GM12872 (cell line): Measurements from ENCODE around the gene NOC2L.

ENCODE experiments used
- CTCF ChIP-seq: IDR thresholded peaks from 3 replicates; pipeline ENCODE4 v1.5.1; 2011; ENCODE audit warnings: low read depth, mild to moderate bottlenecking, low read length, moderate library complexity; ENCODE audit not compliant: insufficient read depth

The NOC2L gene

GRCh38 chr1:983798-984475, 24.9 kb upstream of the NOC2L start:
- peak; percentile 86 for TF ChIP-seq CTCF

DNA sequence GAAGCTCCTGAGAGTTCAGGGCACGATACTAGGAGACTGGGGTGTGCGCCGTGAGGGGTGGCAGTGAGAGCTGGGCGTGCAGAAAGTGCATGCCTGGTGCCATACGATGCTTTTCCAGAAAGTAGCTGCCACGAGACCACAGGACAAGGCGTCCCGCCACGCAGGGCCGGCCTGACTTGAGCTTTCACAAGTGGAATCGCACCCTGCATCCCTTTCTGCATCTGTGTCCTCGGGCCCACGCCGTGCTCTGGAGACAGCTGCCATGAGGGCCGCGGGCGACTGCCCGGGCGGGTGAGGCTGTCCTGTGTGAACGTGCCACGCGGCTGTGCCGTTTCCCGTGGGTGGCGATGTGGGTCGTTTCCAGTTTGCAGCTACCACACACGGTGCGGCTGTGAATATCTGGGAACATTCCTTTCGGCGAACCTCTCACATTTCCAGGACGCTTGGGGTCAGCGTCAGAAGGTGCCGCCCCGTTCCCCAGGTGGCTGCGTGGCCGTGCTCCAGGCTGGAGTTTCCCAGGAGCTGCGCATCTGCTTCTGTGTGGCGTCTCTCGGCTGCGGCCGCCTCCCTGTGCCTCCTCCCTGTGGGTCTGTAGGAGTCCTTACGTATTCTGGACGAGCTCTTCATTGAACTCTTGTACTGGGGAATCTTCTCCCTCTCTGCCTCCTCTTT, 23.8 kb upstream of the NOC2L start:
- TF ChIP-seq CTCF: no peak

- TF ChIP-seq CTCF: no peak
These were observed 23.0 kb upstream of the NOC2L start, which contains the start of gene PERM1 for GRCh38 chr1:981955-982558. Gene PERM1 (minus strand): TSS chr1:982093. CDS start chr1:981029, 1,064 bp downstream.

DNA sequence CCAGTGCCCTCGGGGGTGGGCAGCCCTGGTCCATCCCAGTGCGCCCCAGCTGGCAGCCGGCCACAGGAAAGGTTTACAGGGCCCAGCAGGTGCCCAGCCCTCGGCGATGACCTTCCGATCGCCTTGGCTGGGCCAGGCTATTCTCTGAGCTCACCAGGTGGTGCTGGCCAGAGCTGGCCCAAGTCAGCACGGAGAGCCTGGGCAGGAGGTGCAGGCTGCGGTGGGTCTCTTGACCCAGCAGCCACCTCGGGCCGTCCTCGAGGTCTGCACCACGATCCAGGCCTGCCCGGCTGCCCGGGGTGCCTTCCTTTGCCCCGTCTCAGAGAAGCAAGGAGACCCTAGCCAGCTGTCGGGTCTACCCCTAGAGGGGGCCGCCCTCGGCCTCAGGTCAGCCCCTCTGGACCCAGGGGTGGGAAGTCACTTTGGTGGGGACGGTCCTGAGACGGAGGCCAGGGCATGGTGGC, 22.5 kb upstream of the NOC2L start:
- no peak for TF ChIP-seq CTCF

- TF ChIP-seq CTCF: no peak
These were observed 21.7 kb upstream of the NOC2L start for GRCh38 chr1:980602-981395.

GRCh38 chr1:980137-980571, 21.1 kb upstream of the NOC2L start:
- TF ChIP-seq CTCF: no peak

- no peak for TF ChIP-seq CTCF
These were observed 20.7 kb upstream of the NOC2L start for GRCh38 chr1:979744-980072.
